GM21423 (cell line): ENCODE measurements around the gene LMLN.
"Not testable (repeated sequence)": the region's sequence is repeated elsewhere in the genome, so short reads cannot be mapped to it uniquely, and the experiment has no call there.

Source experiments
- ATAC-seq: cut with Tn5 transposase; IDR thresholded peaks from one replicate; pipeline ENCODE4 v1.9.1; 2021; ENCODE audit warnings: mild to moderate bottlenecking, moderate library complexity; ENCODE audit not compliant: unreplicated experiment

Gene LMLN

GRCh38 chr3:198071602-198072287 is 111.7 kb downstream of the LMLN start:
- ATAC-seq: peak; percentile 83

- no peak for ATAC-seq
Measured at GRCh38 chr3:198076722-198077308, 116.8 kb downstream of the LMLN start.

- ATAC-seq: peak; percentile 28
Measured at GRCh38 chr3:198079771-198080520, 119.9 kb downstream of the LMLN start.

GRCh38 chr3:198080521-198081384 is 120.7 kb downstream of the LMLN start:
- peak; percentile 70 for ATAC-seq

- no peak for ATAC-seq
Measured at GRCh38 chr3:198081421-198081844, 121.4 kb downstream of the LMLN start.

- ATAC-seq: not testable (repeated sequence)
Measured at GRCh38 chr3:198082226-198082625, 122.2 kb downstream of the LMLN start.

- no peak for ATAC-seq
Measured at GRCh38 chr3:198088421-198088955, 128.5 kb downstream of the LMLN start.

- ATAC-seq: no peak
Measured at GRCh38 chr3:198090795-198091332, 130.8 kb downstream of the LMLN start.

- no peak for ATAC-seq
Measured at GRCh38 chr3:198092276-198092675, 132.3 kb downstream of the LMLN start.

GRCh38 chr3:198093112-198093679 is 133.2 kb downstream of the LMLN start:
- no peak for ATAC-seq
